RWPE2 (cell line): ENCODE data around the gene KLRC2.
"Not testable (repeated sequence)": the region's sequence is repeated elsewhere in the genome, so short reads cannot be mapped to it uniquely, and the experiment has no call there.

ENCODE experiments used
- ATAC-seq: fragments of 200-7000 bp; cut with Tn5 transposase; 3 replicates; pipeline ENCODE4 v1.9.1; 2021; ENCODE audit warnings: low read depth
- DNase-seq: peaks from one replicate; pipeline ENCODE4 v3.0.0-alpha.2; 2020; ENCODE audit warnings: low spot score
- H3K27ac ChIP-seq: fragments of 450-650 bp; 2 replicates; pipeline ENCODE4 v1.5.1; 2017; ENCODE audit warnings: mild to moderate bottlenecking; ENCODE audit not compliant: poor library complexity, severe bottlenecking
- H3K27me3 ChIP-seq: fragments of 250-450 bp; sonication (Bioruptor Pico); 2 replicates; pipeline ENCODE4 v1.5.1; 2021; ENCODE audit warnings: mild to moderate bottlenecking, moderate library complexity; ENCODE audit not compliant: insufficient read depth, poor library complexity, severe bottlenecking
- H3K36me3 ChIP-seq: fragments of 250-450 bp; sonication (Bioruptor Pico); 2 replicates; pipeline ENCODE4 v1.5.1; 2020; ENCODE audit warnings: low read depth, mild to moderate bottlenecking, moderate library complexity
- H3K4me1 ChIP-seq: fragments of 250-450 bp; sonication (Bioruptor Pico); 2 replicates; pipeline ENCODE4 v1.5.1; 2021; ENCODE audit warnings: mild to moderate bottlenecking, moderate library complexity; ENCODE audit not compliant: insufficient read depth, poor library complexity, severe bottlenecking
- H3K4me3 ChIP-seq: fragments of 250-450 bp; sonication (Bioruptor Pico); 2 replicates; pipeline ENCODE4 v1.5.1; 2021; ENCODE audit warnings: mild to moderate bottlenecking, moderate library complexity; ENCODE audit not compliant: severe bottlenecking
- H3K9me3 ChIP-seq: fragments of 250-450 bp; sonication (Bioruptor Pico); 2 replicates; pipeline ENCODE4 v1.5.1; 2021; ENCODE audit warnings: mild to moderate bottlenecking, moderate library complexity; ENCODE audit not compliant: severe bottlenecking
- CTCF ChIP-seq: fragments of 450-650 bp; IDR thresholded peaks from one replicate; pipeline ENCODE4 v1.5.1; 2017; ENCODE audit warnings: mild to moderate bottlenecking, moderate library complexity; ENCODE audit not compliant: poor library complexity, severe bottlenecking

The KLRC2 gene

GRCh38 chr12:10392394-10392930, 43.3 kb downstream of the KLRC2 start:
- Histone ChIP-seq H3K27ac (peak overlapping the region; percentile 81), H3K27me3 (no peaks in the 10 kb centered on the region), H3K9me3 (no peaks in the 10 kb centered on the region), H3K4me1 (peaks cover 36% of the 10 kb centered on the region), H3K36me3 (no peaks in the 10 kb centered on the region), H3K4me3 (no peak overlapping the region)
- no peak for TF ChIP-seq CTCF
- DNase-seq (peak; percentile 62), ATAC-seq (peak; percentile 79)

GRCh38 chr12:10390991-10391390, 44.8 kb downstream of the KLRC2 start:
- peak overlapping the region; percentile 81 for H3K27ac ChIP-seq
- H3K4me1 ChIP-seq: peaks cover 36% of the 10 kb centered on the region

GRCh38 chr12:10389904-10390303, 45.9 kb downstream of the KLRC2 start, which contains the start of gene KLRK1:
Gene KLRK1, minus strand, starts transcription at chr12:10390041. Its CDS starts 1,231 bp downstream, at chr12:10388810.
- TF ChIP-seq CTCF: no peak
- no peak within 1 kb of the TSS for H3K27ac ChIP-seq
- H3K9me3 ChIP-seq: no peaks in the 10 kb centered on the region
- H3K4me1 ChIP-seq: peaks cover 33% of the 10 kb centered on the region
- no peaks in the 10 kb centered on the region for H3K36me3 ChIP-seq
- DNase-seq: no peak
- no peak within 1 kb of the TSS for H3K4me3 ChIP-seq
- H3K27me3 ChIP-seq: no peaks in the 10 kb centered on the region
- ATAC-seq: no peak

More at GRCh38 chr12:10390991-10391390, 44.8 kb downstream of the KLRC2 start:
- not testable (repeated sequence) for ATAC-seq, H3K36me3 ChIP-seq, DNase-seq, H3K9me3 ChIP-seq, H3K27me3 ChIP-seq, H3K4me3 ChIP-seq

GRCh38 chr12:10388624-10389413, 47.0 kb downstream of the KLRC2 start:
- ATAC-seq (no peak), DNase-seq (no peak)
- Histone ChIP-seq H3K27ac (no peak overlapping the region), H3K4me3 (no peak overlapping the region), H3K4me1 (peaks cover 27% of the 10 kb centered on the region), H3K36me3 (no peaks in the 10 kb centered on the region), H3K9me3 (no peaks in the 10 kb centered on the region), H3K27me3 (no peaks in the 10 kb centered on the region)
- TF ChIP-seq CTCF: no peak

GRCh38 chr12:10387498-10387897, 48.3 kb downstream of the KLRC2 start:
- DNase-seq, H3K27ac ChIP-seq, ATAC-seq, H3K4me3 ChIP-seq, H3K9me3 ChIP-seq, H3K27me3 ChIP-seq, H3K36me3 ChIP-seq: not testable (repeated sequence)
- peaks cover 17% of the 10 kb centered on the region for H3K4me1 ChIP-seq
